ENCODE measurements around the gene KICS2.

DNA sequence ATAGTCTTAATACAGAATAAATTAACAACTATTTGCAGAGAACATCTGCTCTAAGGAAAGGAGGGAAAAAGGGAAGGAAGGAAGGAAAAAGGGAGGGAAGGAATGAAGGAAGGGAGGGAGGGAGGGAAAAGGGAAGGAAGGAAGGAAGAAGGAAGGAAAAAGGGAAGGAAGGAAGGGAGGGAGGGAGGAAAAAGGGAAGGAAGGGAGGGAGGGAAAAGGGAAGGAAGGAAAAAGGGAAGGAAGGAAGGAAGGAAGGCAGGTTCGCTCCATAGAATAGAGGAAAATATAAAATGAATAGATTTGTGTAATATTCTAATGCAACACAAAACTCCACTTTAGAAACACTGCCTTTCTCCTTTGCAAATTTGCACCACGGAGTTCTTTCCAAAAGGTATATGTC, 16.6 kb downstream of the KICS2 start:
- TF ChIP-seq YY1 (IDR thresholded peaks at IDR 0.05; ENCODE audit: insufficient read depth, insufficient read length) (no peak), SUZ12 (IDR thresholded peaks at IDR 0.05; ENCODE audit: extremely low read depth, insufficient read depth, insufficient read length) (no peak), ZNF274 (IDR thresholded peaks at IDR 0.05; ENCODE audit: low read depth, low read length) (no peak)
